Dendritic cell treated with granulocyte-macrophage colony-stimulating factor and Interleukin-4, amounts not matched to agents 40 ng/mL and 50 ng/mL, for 4 days (primary cell): ENCODE results near the gene GALNT10.
A peak's percentile ranks its signal among the peaks of the same experiment; 100 is the strongest.

Experiments
- H3K27ac Mint-ChIP-seq: one replicate; pipeline ENCODE4 v1.8.0; 2022; ENCODE audit warnings: mild to moderate bottlenecking, mixed read lengths
- H3K27me3 Mint-ChIP-seq: one replicate; pipeline ENCODE4 v1.8.0; 2022; ENCODE audit warnings: mild to moderate bottlenecking, mixed read lengths
- H3K36me3 Mint-ChIP-seq: one replicate; pipeline ENCODE4 v1.8.0; 2022; ENCODE audit warnings: low read depth, mixed read lengths
- H3K4me1 Mint-ChIP-seq: one replicate; pipeline ENCODE4 v1.8.0; 2022; ENCODE audit warnings: low read depth, mixed read lengths
- H3K4me3 Mint-ChIP-seq: one replicate; pipeline ENCODE4 v1.8.0; 2022; ENCODE audit warnings: mild to moderate bottlenecking, moderate library complexity, mixed read lengths
- H3K9me3 Mint-ChIP-seq: one replicate; pipeline ENCODE4 v1.8.0; 2022; ENCODE audit warnings: mixed read lengths
- intact Hi-C: fragments of 100-400 bp; cut with micrococcal nuclease; formaldehyde crosslinking; loops from one replicate; pipeline ENCODE4 v1.15.0; 2022

Gene GALNT10

GRCh38 chr5:154430466-154430865 lies 239.9 kb downstream of the GALNT10 start:
- Mint-ChIP-seq H3K27ac (no peak overlapping the region), H3K9me3 (no peaks in the 10 kb centered on the region), H3K4me3 (no peak overlapping the region), H3K27me3 (no peaks in the 10 kb centered on the region), H3K36me3 (peaks cover 7% of the 10 kb centered on the region), H3K4me1 (peaks cover 5% of the 10 kb centered on the region)
- intact Hi-C loops, result no loop called here

GRCh38 chr5:154430961-154431630 lies 240.6 kb downstream of the GALNT10 start:
- H3K4me1 Mint-ChIP-seq, result peaks cover 5% of the 10 kb centered on the region
- no peaks in the 10 kb centered on the region for H3K27me3 Mint-ChIP-seq
- intact Hi-C loops, result no loop called here
- H3K9me3 Mint-ChIP-seq, result no peaks in the 10 kb centered on the region
- H3K27ac Mint-ChIP-seq, result no peak overlapping the region
- H3K36me3 Mint-ChIP-seq, result peaks cover 12% of the 10 kb centered on the region
- no peak overlapping the region for H3K4me3 Mint-ChIP-seq

GRCh38 chr5:154435226-154435625 lies 244.7 kb downstream of the GALNT10 start:
- Mint-ChIP-seq H3K9me3 (no peaks in the 10 kb centered on the region), H3K27ac (no peak overlapping the region), H3K4me1 (peaks cover 5% of the 10 kb centered on the region), H3K36me3 (peaks cover 52% of the 10 kb centered on the region), H3K27me3 (no peaks in the 10 kb centered on the region), H3K4me3 (no peak overlapping the region)
- intact Hi-C loops, result no loop called here

GRCh38 chr5:154437281-154437965 lies 246.9 kb downstream of the GALNT10 start:
- no peak overlapping the region for H3K27ac Mint-ChIP-seq
- H3K4me1 Mint-ChIP-seq, result peaks cover 5% of the 10 kb centered on the region
- no peaks in the 10 kb centered on the region for H3K9me3 Mint-ChIP-seq
- H3K27me3 Mint-ChIP-seq, result no peaks in the 10 kb centered on the region
- peaks cover 74% of the 10 kb centered on the region for H3K36me3 Mint-ChIP-seq
- no peak overlapping the region for H3K4me3 Mint-ChIP-seq
- intact Hi-C loops, result no loop called here

- peaks cover 83% of the 10 kb centered on the region for H3K36me3 Mint-ChIP-seq
- no peaks in the 10 kb centered on the region for H3K9me3 Mint-ChIP-seq
- H3K27me3 Mint-ChIP-seq, result no peaks in the 10 kb centered on the region
- no peak overlapping the region for H3K27ac Mint-ChIP-seq
- H3K4me3 Mint-ChIP-seq, result no peak overlapping the region
- peaks cover 12% of the 10 kb centered on the region for H3K4me1 Mint-ChIP-seq
- intact Hi-C loops, result loop anchor here (10.0 kb wide), 1 partner anchor 314 kb away; the partner anchor contains the start of gene LARP1
Measured at GRCh38 chr5:154440540-154440939, 250.0 kb downstream of the GALNT10 start.

- Mint-ChIP-seq H3K4me3 (no peak overlapping the region), H3K4me1 (peaks cover 23% of the 10 kb centered on the region), H3K9me3 (no peaks in the 10 kb centered on the region), H3K27me3 (no peaks in the 10 kb centered on the region), H3K27ac (no peak overlapping the region), H3K36me3 (peaks cover 63% of the 10 kb centered on the region)
- intact Hi-C loops, result loop anchor here (10.0 kb wide), 1 partner anchor 312 kb away; the partner anchor contains the start of gene LARP1
Measured at GRCh38 chr5:154442801-154443200, 252.3 kb downstream of the GALNT10 start.

GRCh38 chr5:154444556-154445421 lies 254.3 kb downstream of the GALNT10 start:
- peak overlapping the region; percentile 95 for H3K4me3 Mint-ChIP-seq
- no peaks in the 10 kb centered on the region for H3K27me3 Mint-ChIP-seq
- intact Hi-C loops, result loop anchor here (2.0 to 10.0 kb wide), 2 partner anchors 310 to 406 kb away; partner anchors contain the start of genes FAM114A2, LARP1 and MFAP3
- no peaks in the 10 kb centered on the region for H3K9me3 Mint-ChIP-seq
- H3K27ac Mint-ChIP-seq, result peak overlapping the region; percentile 90
- peaks cover 44% of the 10 kb centered on the region for H3K36me3 Mint-ChIP-seq
- peaks cover 33% of the 10 kb centered on the region for H3K4me1 Mint-ChIP-seq

- peaks cover 41% of the 10 kb centered on the region for H3K36me3 Mint-ChIP-seq
- H3K9me3 Mint-ChIP-seq, result no peaks in the 10 kb centered on the region
- intact Hi-C loops, result loop anchor here (2.0 to 10.0 kb wide), 3 partner anchors 255 to 407 kb away; partner anchors contain the start of genes FAM114A2, GALNT10, LARP1 and MFAP3
- no peaks in the 10 kb centered on the region for H3K27me3 Mint-ChIP-seq
- peaks cover 36% of the 10 kb centered on the region for H3K4me1 Mint-ChIP-seq
- peak within 1 kb of the TSS; percentile 95 for H3K4me3 Mint-ChIP-seq
- H3K27ac Mint-ChIP-seq, result peak within 1 kb of the TSS; percentile 90
Measured at GRCh38 chr5:154445422-154446194, 255.1 kb downstream of the GALNT10 start, which contains the start of gene SAP30L. TSS of gene SAP30L (plus strand) at chr5:154445997. CDS start at chr5:154446605, 608 bp downstream.

- H3K27ac Mint-ChIP-seq, result peak overlapping the region; percentile 90
- H3K27me3 Mint-ChIP-seq, result no peaks in the 10 kb centered on the region
- H3K9me3 Mint-ChIP-seq, result no peaks in the 10 kb centered on the region
- H3K4me3 Mint-ChIP-seq, result peak overlapping the region; percentile 83
- peaks cover 41% of the 10 kb centered on the region for H3K36me3 Mint-ChIP-seq
- H3K4me1 Mint-ChIP-seq, result peaks cover 38% of the 10 kb centered on the region
- intact Hi-C loops, result loop anchor here (2.0 to 10.0 kb wide), 2 partner anchors 256 to 308 kb away; partner anchors contain the start of genes GALNT10 and LARP1
Measured at GRCh38 chr5:154446195-154447088, 255.9 kb downstream of the GALNT10 start.

- peak overlapping the region; percentile 83 for H3K4me3 Mint-ChIP-seq
- peaks cover 41% of the 10 kb centered on the region for H3K36me3 Mint-ChIP-seq
- peak overlapping the region; percentile 16 for H3K27ac Mint-ChIP-seq
- H3K9me3 Mint-ChIP-seq, result no peaks in the 10 kb centered on the region
- no peaks in the 10 kb centered on the region for H3K27me3 Mint-ChIP-seq
- intact Hi-C loops, result loop anchor here (2.0 to 10.0 kb wide), 2 partner anchors 256 to 308 kb away; partner anchors contain the start of genes GALNT10 and LARP1
- peaks cover 38% of the 10 kb centered on the region for H3K4me1 Mint-ChIP-seq
Measured at GRCh38 chr5:154447089-154447725, 256.7 kb downstream of the GALNT10 start.

- Mint-ChIP-seq H3K27ac (no peak overlapping the region), H3K36me3 (peaks cover 57% of the 10 kb centered on the region), H3K4me3 (no peak overlapping the region), H3K4me1 (peaks cover 34% of the 10 kb centered on the region), H3K27me3 (no peaks in the 10 kb centered on the region), H3K9me3 (no peaks in the 10 kb centered on the region)
- intact Hi-C loops, result loop anchor here (10.0 kb wide), 1 partner anchor 305 kb away; the partner anchor contains the start of gene LARP1
Measured at GRCh38 chr5:154449786-154450185, 259.3 kb downstream of the GALNT10 start.

- no peak overlapping the region for H3K27ac Mint-ChIP-seq
- no peak overlapping the region for H3K4me3 Mint-ChIP-seq
- no peaks in the 10 kb centered on the region for H3K27me3 Mint-ChIP-seq
- H3K4me1 Mint-ChIP-seq, result peaks cover 22% of the 10 kb centered on the region
- peaks cover 69% of the 10 kb centered on the region for H3K36me3 Mint-ChIP-seq
- H3K9me3 Mint-ChIP-seq, result no peaks in the 10 kb centered on the region
- intact Hi-C loops, result no loop called here
Measured at GRCh38 chr5:154451957-154452356, 261.4 kb downstream of the GALNT10 start.
